GM18517 (cell line): ENCODE measurements around the gene FKTN.
A peak's percentile ranks its signal among the peaks of the same experiment; 100 is the strongest.

Source experiments
- ATAC-seq: cut with Tn5 transposase; IDR thresholded peaks from one replicate; pipeline ENCODE4 v1.9.1; 2021; ENCODE audit warnings: mild to moderate bottlenecking, moderate library complexity; ENCODE audit not compliant: unreplicated experiment

The FKTN gene

DNA sequence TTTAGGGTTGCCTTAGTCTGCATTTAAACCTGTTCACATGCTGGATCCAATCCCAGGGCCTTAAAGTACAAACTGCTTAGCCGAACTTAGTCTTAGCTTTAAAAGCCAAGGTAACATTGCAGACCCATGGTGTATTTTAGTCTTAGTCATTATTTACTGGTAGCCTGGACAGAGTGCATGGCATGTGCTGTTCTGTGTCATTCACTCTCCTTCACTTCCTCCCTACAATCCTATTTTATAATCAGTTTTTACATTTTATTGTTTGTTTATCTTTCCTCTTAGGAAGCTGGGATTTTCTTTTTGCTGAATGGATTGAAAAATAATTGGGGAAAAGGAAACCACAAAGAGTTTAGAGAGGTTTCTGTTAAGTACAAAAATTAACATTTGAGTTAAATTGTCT, 74.9 kb downstream of the FKTN start:
- no peak for ATAC-seq

DNA sequence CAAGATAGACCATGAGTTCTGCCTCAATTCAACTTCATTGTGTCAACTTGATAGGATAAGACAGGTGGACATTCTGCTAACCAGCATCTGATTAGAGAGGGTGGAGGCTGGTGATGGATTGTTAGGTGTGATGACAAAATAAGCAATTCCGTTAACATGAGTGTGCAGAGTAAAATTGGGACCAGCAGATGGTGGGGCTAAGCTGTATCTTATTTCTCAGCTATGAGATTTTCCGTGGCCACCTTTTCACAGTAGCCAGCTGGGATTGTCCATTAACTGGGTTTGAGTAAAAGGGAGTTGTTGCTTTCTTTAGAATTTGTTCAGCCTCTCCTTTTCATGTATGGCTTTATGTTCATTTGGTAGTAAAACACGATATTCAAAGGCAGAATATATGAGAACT, 75.5 kb downstream of the FKTN start:
- ATAC-seq = no peak

DNA sequence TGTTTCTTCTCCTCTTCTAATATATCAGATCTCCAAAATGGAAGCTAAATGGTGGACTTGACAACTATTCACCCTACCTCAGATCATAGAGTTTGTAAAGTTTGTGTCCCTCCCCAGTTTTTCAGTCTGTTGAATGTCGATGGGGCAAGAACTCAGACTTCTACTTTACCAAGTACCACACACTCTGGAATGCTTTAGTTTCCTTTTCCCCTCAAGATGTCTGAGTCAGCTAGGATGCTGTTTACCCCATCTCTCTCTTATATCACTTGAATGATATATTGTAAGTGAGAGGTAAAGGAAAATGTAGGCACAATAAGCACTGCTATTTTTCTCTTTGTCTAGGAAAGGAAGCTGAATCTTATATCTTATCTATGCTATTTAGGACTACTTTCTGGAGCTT, 78.4 kb downstream of the FKTN start:
- no peak for ATAC-seq

DNA sequence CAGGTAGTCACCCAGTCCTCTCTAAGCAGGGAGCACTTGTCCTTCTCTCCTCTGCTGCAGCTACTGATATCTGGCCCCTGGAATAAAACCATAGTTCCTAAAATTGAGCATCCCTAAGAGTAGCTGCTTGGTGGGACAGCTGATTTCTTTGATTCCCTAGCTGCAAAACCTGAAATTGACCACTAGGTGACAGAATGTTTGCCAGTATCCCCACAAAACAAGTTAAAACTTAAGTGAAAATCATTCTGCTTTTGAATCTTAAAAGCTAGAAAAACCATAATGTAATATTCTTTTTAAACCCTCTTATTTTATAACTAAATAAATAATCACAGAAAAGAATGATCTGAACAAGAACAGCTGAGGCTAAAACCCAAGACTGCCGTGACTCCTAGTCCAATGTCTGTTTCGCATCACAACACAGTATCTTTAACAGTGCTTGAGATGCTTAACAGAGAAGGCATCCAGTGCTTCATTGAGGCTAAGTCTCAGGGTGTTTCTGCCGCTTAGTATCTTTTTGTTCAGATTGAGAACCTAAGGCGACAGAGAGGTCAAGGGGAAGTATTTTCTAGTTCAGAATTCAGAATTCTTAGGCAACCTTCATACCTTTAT, 80.0 kb downstream of the FKTN start:
- ATAC-seq = no peak

DNA sequence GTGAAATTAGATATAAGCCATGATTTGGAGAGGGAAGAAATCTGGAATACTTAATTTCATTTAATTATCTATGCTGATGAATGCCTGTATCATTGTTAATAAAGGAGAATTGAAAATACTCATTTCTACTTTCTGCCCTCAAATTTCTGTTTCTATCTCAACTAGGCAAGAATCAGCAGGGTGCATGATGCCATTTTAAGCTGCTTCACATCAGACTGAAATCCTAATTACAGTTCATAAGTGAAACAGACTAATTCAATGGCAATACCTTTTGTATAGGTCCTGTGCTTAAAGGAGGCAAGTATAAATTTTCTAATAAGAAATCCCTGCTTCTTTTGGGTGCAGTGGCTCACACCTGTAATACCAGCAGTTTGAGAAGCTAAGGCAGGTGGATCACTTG, 82.0 kb downstream of the FKTN start:
- peak; percentile 49 for ATAC-seq

DNA sequence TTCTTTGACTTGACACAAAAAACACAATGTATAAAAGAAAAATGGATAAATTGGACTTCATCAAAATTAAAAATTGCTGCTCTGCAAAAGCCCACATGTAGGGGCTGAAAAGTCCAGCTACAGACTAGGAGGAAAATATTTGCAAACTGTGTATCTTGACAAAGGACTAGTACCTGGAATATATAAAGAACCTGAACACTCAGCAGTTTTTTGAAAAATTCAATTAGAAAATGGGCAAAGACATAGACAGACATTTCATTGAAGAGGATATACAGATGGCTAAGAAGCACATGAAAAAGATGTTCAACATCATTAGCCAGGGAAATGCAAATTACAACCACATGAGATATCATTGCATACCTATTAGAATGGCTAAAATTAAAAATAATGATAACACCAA, 85.9 kb downstream of the FKTN start:
- no peak for ATAC-seq

DNA sequence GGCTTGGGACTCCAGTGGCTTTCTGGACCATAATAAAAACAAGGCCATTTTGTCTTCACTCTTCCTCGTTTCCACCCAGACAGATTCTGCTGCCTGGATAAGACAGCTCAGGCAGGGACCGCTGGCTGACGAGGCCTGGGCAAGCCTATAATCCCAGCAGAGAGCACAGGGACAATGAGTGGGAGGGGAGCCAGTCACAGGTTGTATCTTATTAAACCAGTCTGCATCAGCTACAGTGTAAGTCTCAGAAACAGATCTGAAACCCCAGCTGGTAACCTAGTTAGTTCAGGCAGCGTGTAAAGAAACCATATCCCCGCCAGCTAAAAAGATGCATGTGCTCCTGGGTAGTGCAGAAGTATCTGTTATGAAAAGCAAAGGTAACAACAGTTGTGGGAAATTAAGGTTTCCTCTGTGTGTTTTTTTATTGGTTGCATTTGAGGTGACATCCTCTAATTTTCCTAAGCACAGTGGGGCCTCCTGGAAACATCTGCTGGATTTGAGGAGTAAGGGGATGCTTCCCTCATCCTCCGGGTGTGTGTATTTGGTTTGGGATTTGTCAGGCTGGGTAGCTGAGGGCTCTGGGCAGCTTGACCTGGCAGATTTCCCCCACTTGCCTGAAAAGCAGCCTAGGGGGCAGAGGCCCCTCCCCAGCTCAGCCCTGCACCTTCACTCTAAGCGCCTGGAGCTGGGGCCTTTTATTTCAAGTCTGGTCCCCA, 89.1 kb downstream of the FKTN start:
- no peak for ATAC-seq

DNA sequence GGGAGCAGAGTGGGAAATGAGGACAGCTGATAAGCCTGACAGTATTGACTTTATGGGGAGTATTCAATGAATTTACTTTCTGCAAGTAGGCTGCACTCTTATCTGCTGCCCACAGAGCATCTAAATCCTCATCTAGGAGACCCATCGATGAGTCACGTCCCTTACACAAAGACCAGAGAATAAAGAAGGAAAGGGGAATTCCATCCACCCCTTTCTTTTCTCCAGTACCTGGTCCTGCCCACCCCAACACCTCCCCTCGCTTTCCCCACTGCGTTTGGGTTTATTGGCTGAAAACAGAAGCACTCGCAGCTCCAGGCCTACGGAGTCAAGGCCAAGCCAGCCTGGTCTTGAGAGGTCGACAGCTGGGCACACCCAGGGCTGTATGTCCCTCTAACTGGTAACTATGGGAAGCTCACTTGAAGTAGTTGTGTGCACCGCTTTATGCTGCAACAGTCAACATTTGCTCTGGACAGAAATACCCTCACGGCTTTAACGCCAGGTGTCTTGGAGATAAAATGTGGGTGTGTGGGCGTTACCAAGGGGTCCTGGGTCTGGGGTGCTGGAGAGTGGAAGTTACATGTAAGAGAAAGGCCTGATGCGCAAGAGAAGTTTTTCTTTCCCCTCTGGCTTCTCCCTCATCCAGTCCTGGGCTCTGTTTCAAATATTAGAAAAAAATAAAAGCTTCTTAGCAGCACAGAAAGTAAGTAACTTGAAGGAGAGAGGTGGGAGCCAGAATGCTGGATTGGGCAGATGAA, 89.8 kb downstream of the FKTN start:
- ATAC-seq = no peak

DNA sequence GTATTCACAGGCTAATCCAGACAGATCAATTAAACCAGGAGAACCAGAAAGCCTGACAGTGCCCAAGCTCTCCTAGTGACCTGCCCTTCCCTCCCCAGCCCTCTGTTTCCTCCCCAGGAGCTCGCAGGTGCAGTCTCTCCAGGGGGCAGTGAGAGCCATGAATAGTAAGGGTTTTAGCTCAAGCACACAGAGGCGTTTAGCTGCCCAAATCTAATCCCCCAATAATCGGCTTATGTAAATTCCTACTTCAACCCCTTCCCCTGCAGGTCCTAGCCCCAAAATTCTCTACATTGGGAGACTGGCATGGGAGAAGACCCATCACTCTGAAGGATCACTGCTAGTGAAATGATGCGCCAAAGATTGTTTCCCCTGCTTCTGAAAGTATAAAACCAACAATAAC, 93.9 kb downstream of the FKTN start:
- ATAC-seq = no peak

DNA sequence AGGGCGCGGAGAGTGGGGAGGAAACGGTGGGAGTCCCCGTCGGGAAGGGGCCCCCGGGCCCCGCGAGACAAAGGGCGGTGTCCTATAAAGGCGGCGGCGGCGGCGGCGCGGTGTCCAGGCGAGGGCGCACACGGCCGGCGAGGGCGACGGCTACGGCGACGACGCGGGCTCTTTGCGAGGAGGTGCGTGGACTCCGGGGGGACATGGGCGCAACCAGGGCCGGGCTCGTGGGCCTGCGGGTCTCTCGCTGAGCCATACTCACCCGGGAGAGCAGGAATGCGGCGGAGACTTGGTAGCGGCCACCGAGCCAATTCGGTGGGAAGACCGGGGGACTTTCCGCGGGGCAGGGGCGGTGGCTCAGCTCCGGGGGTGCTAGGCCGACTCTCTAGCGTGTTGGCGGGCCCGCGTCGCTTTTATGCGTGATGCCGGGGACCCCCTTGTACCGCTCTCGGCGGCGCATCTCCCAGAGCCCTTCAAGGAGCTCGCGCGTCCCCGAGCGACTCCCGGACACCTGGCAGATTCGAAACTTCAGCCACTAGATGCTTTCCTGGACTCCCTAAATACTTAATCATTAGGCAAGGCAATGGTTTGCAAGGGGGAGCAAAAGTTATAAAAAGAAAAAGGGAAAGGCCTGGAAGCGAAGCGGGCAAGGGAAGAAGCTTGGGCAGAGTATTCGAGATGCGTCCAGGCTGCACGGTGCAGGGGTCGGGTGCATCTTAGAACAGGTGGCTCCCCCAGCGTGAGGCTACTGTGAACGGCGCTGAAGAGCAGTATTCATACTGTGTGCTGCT, 98.4 kb downstream of the FKTN start:
- ATAC-seq = no peak

DNA sequence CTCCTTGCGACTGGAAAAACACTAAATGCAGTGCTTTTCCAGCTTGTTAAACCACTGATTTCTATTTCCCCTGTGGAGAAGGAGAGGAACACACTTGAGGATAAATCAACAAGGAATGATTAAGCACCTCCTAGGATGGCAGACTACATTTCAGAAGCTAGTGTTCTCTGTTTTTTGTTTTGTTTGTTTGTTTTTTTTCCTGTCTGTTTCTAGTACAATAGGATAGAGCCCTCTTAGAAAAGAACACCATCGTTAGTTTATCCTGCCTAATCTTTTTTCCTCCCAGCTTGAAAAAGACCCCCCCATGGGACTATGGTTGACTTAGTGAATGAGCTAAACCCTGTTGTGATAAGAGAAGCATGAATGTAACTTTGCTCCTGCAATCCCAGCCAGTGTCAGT, 100.4 kb downstream of the FKTN start:
- ATAC-seq = no peak

DNA sequence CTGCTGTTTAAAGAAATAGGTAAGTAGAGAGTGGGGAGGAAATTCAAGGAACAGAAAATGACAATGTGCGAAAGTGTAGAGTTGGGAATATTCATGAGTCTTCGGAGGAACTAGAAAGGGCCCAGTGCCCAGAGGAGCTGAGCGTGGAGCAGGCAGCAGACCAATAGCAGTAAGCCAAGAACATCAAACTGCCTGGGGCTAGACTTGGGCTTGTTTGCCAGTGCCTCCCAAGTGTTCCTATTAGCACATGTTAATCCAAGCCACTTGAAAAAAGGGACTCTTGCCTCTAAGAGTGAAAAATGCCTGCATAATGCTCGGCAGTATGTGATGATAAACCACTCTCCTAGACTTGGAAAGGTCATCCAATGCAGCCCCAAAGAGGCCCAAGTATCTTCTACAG, 103.1 kb downstream of the FKTN start:
- no peak for ATAC-seq

DNA sequence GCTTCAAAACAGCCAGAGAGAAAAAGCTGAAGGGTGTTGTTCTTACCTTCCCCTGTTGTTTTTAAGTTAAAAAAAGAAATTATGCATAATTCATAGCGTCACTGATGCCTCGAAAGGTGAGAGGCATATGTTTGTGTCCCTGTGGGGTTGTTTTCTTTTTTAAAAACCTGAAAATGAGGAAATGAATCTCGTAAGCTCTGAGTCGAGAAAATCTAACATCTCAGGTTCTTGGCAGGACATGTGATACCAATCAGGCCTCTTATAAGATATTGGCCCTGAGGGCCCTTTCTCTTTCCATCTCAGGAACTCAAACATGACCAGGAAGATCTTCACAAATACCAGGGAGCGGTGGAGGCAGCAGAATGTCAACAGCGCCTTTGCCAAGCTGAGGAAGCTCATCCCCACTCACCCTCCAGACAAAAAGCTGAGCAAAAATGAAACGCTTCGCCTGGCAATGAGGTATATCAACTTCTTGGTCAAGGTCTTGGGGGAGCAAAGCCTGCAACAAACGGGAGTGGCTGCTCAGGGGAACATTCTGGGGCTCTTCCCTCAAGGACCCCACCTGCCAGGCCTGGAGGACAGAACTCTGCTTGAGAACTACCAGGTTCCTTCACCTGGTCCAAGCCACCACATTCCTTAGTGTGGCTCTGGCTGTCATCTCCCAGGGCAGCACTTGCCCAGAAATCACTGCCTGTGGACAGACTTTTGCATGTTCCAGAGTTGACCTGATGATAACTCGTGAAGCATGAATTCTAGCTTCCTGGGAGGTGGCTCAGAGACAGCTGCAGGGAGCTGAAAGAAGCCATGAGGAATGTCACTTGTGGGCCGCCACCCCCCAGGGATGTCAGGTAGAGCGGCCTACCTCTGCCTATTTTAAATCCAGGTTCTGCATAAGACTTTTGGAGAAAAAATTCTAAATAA, 104.5 kb downstream of the FKTN start, which contains the start of gene TAL2:
Gene TAL2, plus strand, starts transcription at position 274 of the 921 bp plus-strand sequence. Its CDS starts 40 bp downstream, at position 314.
- peak; percentile 96 for ATAC-seq

DNA sequence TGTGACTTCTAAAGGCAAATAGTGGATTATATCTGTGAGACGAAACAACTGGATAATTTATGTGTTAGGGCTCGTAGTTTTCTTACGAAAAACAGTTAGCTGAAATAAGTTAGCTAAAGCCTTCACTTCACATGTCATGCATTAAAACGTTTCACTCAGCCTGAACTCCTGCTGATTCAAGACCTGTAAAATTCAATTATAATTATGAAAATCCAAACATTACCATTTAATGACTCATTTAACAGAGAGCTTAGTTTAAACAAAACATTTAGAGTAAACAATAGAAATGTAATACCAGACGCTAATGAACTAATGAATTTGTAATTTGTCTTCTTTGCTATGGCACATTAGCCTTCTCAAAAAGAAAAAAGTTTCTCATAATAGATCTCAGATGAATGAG, 106.0 kb downstream of the FKTN start:
- ATAC-seq = no peak

DNA sequence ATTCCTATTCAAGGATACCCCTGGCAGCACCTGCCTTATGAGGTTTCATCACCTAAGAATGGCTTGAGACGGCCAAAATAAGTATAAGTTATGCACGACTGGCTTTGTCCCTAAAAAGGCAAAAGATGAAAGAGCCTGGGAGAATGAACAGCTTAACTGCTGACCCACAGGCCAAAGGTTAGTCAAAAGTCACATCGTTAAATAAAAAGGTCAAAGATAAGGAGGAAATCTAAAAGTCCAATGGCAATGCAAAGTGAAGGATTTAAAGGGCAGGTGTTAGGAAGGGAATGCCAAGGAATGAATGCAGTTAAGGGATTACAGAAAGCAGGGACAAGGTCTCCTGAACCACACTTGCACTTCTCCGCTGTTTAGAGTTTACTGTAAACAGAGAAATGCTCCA, 109.9 kb downstream of the FKTN start:
- no peak for ATAC-seq

DNA sequence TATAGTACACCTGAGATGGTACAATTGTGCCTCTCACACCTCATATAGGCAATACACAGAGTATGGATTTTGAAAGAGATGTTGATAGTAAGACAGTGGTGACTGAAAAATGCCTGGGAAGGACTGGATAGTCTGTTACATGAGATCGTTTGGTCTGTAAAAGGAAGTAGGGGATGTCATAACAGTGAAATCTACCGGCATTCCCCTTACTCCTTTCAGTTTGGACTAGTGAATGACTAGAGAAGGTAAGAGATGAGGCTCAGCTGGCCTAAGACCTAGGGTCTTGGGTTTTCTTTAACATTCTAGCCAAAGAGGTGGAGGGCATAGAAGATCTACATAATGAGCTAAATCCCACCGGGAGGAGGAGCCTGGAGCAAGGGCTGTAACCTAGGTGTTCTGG, 112.4 kb downstream of the FKTN start:
- no peak for ATAC-seq

DNA sequence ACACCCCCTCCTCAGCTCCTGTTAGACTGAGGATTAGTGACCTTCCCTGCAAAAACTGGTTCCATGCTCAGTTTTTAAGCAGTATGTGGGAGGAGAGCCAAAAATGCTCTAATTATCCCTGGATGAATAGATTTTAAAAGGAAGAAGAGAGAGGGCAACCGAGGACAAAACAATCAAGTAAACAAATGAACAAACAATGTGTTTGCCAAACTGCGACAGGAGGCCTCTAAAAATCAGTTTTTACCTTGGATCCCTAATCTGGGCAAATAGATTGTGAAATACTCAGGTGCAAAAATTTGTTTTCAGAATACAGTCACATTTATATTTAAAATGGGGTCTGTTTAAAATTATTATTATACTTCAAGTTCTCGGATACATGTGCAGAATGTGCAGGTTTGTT, 112.8 kb downstream of the FKTN start:
- no peak for ATAC-seq

DNA sequence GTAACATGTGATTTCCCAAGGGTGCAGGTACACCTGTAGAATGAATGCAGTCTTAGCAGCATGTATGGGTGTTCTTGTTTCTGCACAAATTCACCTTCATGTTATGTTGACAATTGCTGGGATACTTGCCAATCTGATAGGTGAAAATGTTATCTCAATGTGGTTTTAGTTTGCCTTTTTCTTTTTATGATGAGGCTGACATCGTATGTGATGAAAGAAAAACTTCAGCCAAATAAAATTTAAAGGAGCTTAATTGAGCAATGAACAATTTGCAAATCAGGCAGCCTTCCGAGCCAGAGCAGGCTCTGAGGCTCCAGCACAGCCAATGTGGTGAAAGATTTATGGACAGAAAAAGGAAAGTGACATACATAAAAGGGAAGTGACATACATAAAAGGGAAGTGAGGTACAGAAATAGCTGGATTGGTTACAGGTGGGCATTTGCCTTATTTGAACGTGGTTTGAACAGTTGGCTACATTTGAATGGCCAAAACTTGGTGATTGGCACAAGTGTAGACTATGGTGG, 114.8 kb downstream of the FKTN start:
- ATAC-seq = peak; percentile 74

DNA sequence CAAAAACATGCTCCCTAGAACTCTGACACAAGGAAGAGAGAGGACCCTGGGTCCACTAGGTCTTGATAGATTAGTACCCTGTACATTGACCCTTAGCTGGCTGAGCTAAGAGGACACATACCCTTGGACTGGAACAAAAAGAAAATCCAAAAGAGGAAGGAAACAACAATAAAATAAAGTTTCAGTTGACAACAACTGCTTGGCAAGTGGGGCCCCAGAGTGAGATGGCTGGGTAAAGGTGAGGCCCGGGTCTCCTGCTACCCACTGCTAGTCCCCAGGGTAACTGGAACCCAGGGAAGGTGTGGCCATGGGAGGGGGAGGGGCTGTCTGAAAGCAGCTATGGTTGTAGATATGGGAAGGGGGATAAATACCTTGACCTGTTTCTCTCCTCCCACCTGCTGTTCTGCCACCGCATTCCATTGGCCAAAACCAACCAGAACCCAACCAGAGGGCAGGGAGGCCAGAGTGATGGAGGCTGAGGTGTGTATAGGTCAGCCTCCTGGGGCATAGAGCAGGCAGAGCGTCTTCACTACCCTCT, 116.0 kb downstream of the FKTN start:
- no peak for ATAC-seq
